A549 (cell line): ENCODE measurements around the gene KRT72. TPM values are rescaled to one million over a fixed set of nuclear protein-coding genes. Genes with fewer than 3 reads are reported as not detected.

Source experiments
- ATAC-seq, 2 experiments: fragments of 200-7000 bp in 1 of 2; fragments of >200 bp in 1 of 2; cut with Nextera tagmentation in 1 of 2; cut with Tn5 transposase in 1 of 2; 3 replicates each; pipeline versions ENCODE4 v1.8.0 to v1.9.1; 2018 to 2020; ENCODE audit warnings: mild to moderate bottlenecking in 1 of 2, moderate library complexity in 1 of 2
- CTCF ChIA-PET: fragments of 300-600 bp; sonication (Branson Sonifier 250); formaldehyde crosslinking; extraction: SDS; loops from one replicate; lab custom pipeline; 2021; ENCODE audit warnings: antibody characterized with exemption, inconsistent platforms; lab: Yijun Ruan, JAX
- POLR2A ChIA-PET: fragments of 350-600 bp; formaldehyde crosslinking; extraction: SDS; loops from one replicate; lab custom pipeline; 2021; ENCODE audit warnings: antibody characterized with exemption, inconsistent platforms; lab: Yijun Ruan, JAX
- DNase-seq, 2 experiments: peaks; one replicate each; pipeline versions ENCODE4 v3.0.0 to v3.0.0-alpha.2; 2011 to 2016; ENCODE audit warnings: low read depth in 1 of 2, low spot score in 1 of 2
- FAIRE-seq: peaks from 2 replicates; lab custom pipeline; 2011; peaks lifted over from hg19 to GRCh38; lab: Jason Lieb, UNC
- H3K27ac ChIP-seq, 2 experiments: fragments of >200 bp; sonication (Bioruptor Twin); formaldehyde crosslinking; 3 replicates each; pipeline ENCODE4 v1.5.1; 2016 to 2017
- H3K4me1 ChIP-seq: fragments of >200 bp; sonication (Bioruptor Twin); formaldehyde crosslinking; 3 replicates; pipeline ENCODE4 v1.6.1; 2016
- H3K4me2 ChIP-seq: fragments of >200 bp; sonication (Bioruptor Twin); formaldehyde crosslinking; 3 replicates; pipeline ENCODE4 v1.6.1; 2016
- H3K4me3 ChIP-seq: fragments of >200 bp; sonication (Bioruptor Twin); formaldehyde crosslinking; 3 replicates; pipeline ENCODE4 v1.5.1; 2016
- H3K9me3 ChIP-seq: fragments of >200 bp; sonication (Bioruptor Twin); formaldehyde crosslinking; 3 replicates; pipeline ENCODE4 v1.6.1; 2016
- CHD2 ChIP-seq: fragments of 150-350 bp; IDR thresholded peaks from 2 replicates; pipeline ENCODE4 v1.6.1; 2014; ENCODE audit warnings: low read length; ENCODE audit not compliant: partially characterized antibody
- EP300 ChIP-seq, 2 experiments: fragments of >200 bp; sonication (Bioruptor Twin); formaldehyde crosslinking; IDR thresholded peaks; 2 replicates in 1 of 2; 3 replicates in 1 of 2; pipeline ENCODE4 v1.6.1; 2016 to 2017
- ESRRA ChIP-seq: fragments of 150-350 bp; IDR thresholded peaks from 2 replicates; pipeline ENCODE4 v1.6.1; 2014; ENCODE audit warnings: mild to moderate bottlenecking, low read length, borderline replicate concordance
- FOXS1 ChIP-seq: fragments of 250-450 bp; sonication (Bioruptor Pico); IDR thresholded peaks from 2 replicates; pipeline ENCODE4 v1.5.0; 2020; ENCODE audit warnings: mild to moderate bottlenecking, moderate library complexity
- GATA3 ChIP-seq: IDR thresholded peaks from 2 replicates; pipeline ENCODE4 v1.6.1; 2012; ENCODE audit warnings: borderline replicate concordance
- HOXA7 ChIP-seq: fragments of 250-450 bp; sonication (Bioruptor Pico); IDR thresholded peaks from 2 replicates; pipeline ENCODE4 v1.5.0; 2020; ENCODE audit warnings: mild to moderate bottlenecking, moderate library complexity
- JUNB ChIP-seq: fragments of >200 bp; sonication (Bioruptor Twin); formaldehyde crosslinking; IDR thresholded peaks from 2 replicates; pipeline ENCODE4 v1.6.1; 2016
- MAFK ChIP-seq: fragments of 450-650 bp; IDR thresholded peaks from 2 replicates; pipeline ENCODE4 v1.6.1; 2014; ENCODE audit not compliant: partially characterized antibody
- NR3C1 ChIP-seq: fragments of >200 bp; sonication (Bioruptor Twin); formaldehyde crosslinking; IDR thresholded peaks from 3 replicates; pipeline ENCODE4 v1.6.1; 2017
- PHF8 ChIP-seq: fragments of 200-600 bp; sonication (generic); IDR thresholded peaks from 2 replicates; pipeline ENCODE4 v1.6.1; 2016; ENCODE audit warnings: low read depth, mild to moderate bottlenecking, antibody characterized with exemption, moderate library complexity, borderline replicate concordance
- RAD21 ChIP-seq, 2 experiments: fragments of >200 bp in 1 of 2; sonication (Bioruptor Twin) in 1 of 2; formaldehyde crosslinking in 1 of 2; IDR thresholded peaks in 1 of 2; conservative IDR thresholded peaks in 1 of 2; 2 replicates in 1 of 2; 3 replicates in 1 of 2; pipeline ENCODE4 v1.6.1; 2012 to 2018; ENCODE audit warnings: inconsistent platforms in 1 of 2
- RARB ChIP-seq: fragments of 250-450 bp; sonication (Bioruptor Pico); IDR thresholded peaks from 2 replicates; pipeline ENCODE4 v1.8.0; 2021; ENCODE audit warnings: mild to moderate bottlenecking, moderate library complexity
- RNF2 ChIP-seq: fragments of 200-600 bp; sonication (generic); IDR thresholded peaks from 2 replicates; pipeline ENCODE4 v1.6.1; 2016; ENCODE audit warnings: low read depth, mild to moderate bottlenecking, antibody characterized with exemption, moderate library complexity, borderline replicate concordance
- SREBF2 ChIP-seq: fragments of 450-650 bp; IDR thresholded peaks from 2 replicates; pipeline ENCODE4 v1.6.1; 2014; ENCODE audit warnings: mild to moderate bottlenecking, moderate library complexity
- ZFP36 ChIP-seq: fragments of 450-650 bp; IDR thresholded peaks from 2 replicates; pipeline ENCODE4 v1.6.1; 2014; ENCODE audit warnings: borderline replicate concordance; ENCODE audit not compliant: partially characterized antibody
- WGBS: methylation state at CpG from one replicate; pipeline ENCODE4 v1.1.6; 2017; ENCODE audit errors: missing lambda C conversion rate; 5-methylcytosine and 5-hydroxymethylcytosine counted together
- polyA plus RNA-seq, 4 experiments: library from polyadenylated mRNA; depleted of rRNA in 3 of 4; stranded (reverse); fragments of >200 nt; fragmentation: RNase III in 1 of 4; extraction: RNeasy Plus Mini Kit Qiagen cat#74134 plus additional on column Dnase treatment in 1 of 4; gene quantifications; 2 replicates in 3 of 4; 3 replicates in 1 of 4; pipeline ENCODE4 v1.2.3, GENCODE V29; 2011 to 2017
- TF ChIP-seq, protein P1 (sequence below): fragments of 150-350 bp; IDR thresholded peaks from 2 replicates; pipeline ENCODE4 v1.6.1; 2014; ENCODE audit warnings: low read depth, mild to moderate bottlenecking, low read length
- TF ChIP-seq, protein P2 (sequence below): fragments of >200 bp; sonication (Bioruptor Twin); formaldehyde crosslinking; IDR thresholded peaks from 3 replicates; pipeline ENCODE4 v1.5.1; 2016
- TF ChIP-seq, protein P3 (sequence below): fragments of 450-650 bp; IDR thresholded peaks from 2 replicates; pipeline ENCODE4 v1.6.1; 2014; ENCODE audit warnings: antibody characterized with exemption
- TF ChIP-seq, protein P4 (sequence below): fragments of >200 bp; sonication (Bioruptor Twin); formaldehyde crosslinking; IDR thresholded peaks from 3 replicates; pipeline ENCODE4 v1.6.1; 2016
- TF ChIP-seq, protein P5 (sequence below): fragments of 250-450 bp; sonication (Bioruptor Pico); IDR thresholded peaks from 2 replicates; pipeline ENCODE4 v1.5.0; 2021; ENCODE audit warnings: mild to moderate bottlenecking, moderate library complexity, borderline replicate concordance

The KRT72 gene
- polyA plus RNA-seq, 2 of the 4 experiments (the other 2 are of a cell fraction) = not detected

GRCh38 chr12:52643233-52644077 lies 42.2 kb upstream of the KRT72 start:
- no peak for FAIRE-seq
- WGBS = 60% methylated on average over 10 of the region's 10 CpGs
- Histone ChIP-seq H3K4me2 (no peak overlapping the region), H3K9me3 (no peaks in the 10 kb centered on the region), H3K4me1 (no peaks in the 10 kb centered on the region), H3K27ac (no peak overlapping the region), H3K4me3 (no peak overlapping the region)
- no peak for TF ChIP-seq FOXS1 (CRISPR knock-in tag)
- TF ChIP-seq, protein P1, sequence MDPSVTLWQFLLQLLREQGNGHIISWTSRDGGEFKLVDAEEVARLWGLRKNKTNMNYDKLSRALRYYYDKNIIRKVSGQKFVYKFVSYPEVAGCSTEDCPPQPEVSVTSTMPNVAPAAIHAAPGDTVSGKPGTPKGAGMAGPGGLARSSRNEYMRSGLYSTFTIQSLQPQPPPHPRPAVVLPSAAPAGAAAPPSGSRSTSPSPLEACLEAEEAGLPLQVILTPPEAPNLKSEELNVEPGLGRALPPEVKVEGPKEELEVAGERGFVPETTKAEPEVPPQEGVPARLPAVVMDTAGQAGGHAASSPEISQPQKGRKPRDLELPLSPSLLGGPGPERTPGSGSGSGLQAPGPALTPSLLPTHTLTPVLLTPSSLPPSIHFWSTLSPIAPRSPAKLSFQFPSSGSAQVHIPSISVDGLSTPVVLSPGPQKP = no peak
- TF ChIP-seq CHD2 = no peak
- no peak for TF ChIP-seq PHF8
- no peak for TF ChIP-seq EP300 (IDR thresholded peaks at IDR 0.05)
- TF ChIP-seq ZFP36 = no peak
- TF ChIP-seq, protein P2, sequence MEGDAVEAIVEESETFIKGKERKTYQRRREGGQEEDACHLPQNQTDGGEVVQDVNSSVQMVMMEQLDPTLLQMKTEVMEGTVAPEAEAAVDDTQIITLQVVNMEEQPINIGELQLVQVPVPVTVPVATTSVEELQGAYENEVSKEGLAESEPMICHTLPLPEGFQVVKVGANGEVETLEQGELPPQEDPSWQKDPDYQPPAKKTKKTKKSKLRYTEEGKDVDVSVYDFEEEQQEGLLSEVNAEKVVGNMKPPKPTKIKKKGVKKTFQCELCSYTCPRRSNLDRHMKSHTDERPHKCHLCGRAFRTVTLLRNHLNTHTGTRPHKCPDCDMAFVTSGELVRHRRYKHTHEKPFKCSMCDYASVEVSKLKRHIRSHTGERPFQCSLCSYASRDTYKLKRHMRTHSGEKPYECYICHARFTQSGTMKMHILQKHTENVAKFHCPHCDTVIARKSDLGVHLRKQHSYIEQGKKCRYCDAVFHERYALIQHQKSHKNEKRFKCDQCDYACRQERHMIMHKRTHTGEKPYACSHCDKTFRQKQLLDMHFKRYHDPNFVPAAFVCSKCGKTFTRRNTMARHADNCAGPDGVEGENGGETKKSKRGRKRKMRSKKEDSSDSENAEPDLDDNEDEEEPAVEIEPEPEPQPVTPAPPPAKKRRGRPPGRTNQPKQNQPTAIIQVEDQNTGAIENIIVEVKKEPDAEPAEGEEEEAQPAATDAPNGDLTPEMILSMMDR = no peak
- TF ChIP-seq, protein P3, sequence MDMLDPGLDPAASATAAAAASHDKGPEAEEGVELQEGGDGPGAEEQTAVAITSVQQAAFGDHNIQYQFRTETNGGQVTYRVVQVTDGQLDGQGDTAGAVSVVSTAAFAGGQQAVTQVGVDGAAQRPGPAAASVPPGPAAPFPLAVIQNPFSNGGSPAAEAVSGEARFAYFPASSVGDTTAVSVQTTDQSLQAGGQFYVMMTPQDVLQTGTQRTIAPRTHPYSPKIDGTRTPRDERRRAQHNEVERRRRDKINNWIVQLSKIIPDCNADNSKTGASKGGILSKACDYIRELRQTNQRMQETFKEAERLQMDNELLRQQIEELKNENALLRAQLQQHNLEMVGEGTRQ = no peak
- TF ChIP-seq NR3C1 = no peak
- TF ChIP-seq RNF2 = no peak
- ChIA-PET CTCF (interaction anchor here (0.6 to 1.4 kb wide), 4 partner anchors 10 to 516 kb away, joined by 3 to 4 read pairs (median 4); no protein-coding TSS in a partner anchor), POLR2A (no interaction called here)
- no peak for ATAC-seq
- no peak for DNase-seq

- POLR2A ChIA-PET = no interaction called here
- WGBS = 87% methylated on average over 4 of the region's 4 CpGs
- CTCF ChIA-PET = interaction anchor here (1.1 kb wide), 1 partner anchor 59 kb away, joined by 3 read pairs; no protein-coding TSS in a partner anchor
- H3K9me3 ChIP-seq = no peaks in the 10 kb centered on the region
- DNase-seq (no peak), FAIRE-seq (no peak), ATAC-seq (no peak)
- H3K4me1 ChIP-seq = no peaks in the 10 kb centered on the region
- no peak overlapping the region for H3K27ac ChIP-seq
- no peak overlapping the region for H3K4me2 ChIP-seq
- TF ChIP-seq GATA3 (no peak), HOXA7 (CRISPR knock-in tag) (no peak)
- TF ChIP-seq, all 56 proteins: peak for 0
- H3K4me3 ChIP-seq = no peak overlapping the region
These were observed 40.2 kb upstream of the KRT72 start for GRCh38 chr12:52641468-52641867.

DNA sequence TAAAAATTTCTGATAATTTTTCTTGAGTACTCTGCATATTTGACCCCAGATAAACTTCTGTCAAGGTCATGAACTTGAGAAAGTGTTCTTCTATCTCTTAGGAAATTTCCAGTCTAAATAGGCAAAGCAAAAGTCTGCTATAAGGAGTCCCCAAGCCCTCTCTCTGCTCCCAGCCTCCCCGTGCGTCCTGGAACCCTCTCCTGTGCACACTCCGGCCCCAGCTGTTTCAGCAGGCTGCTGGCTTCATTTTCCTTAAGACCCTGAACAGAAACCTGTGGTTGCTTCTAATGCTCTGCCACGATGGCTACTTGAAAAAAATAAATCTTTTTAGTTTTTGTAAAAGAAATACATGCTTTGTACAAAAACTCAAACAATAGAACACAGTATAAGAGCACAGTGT lies 36.0 kb upstream of the KRT72 start:
- Histone ChIP-seq H3K4me3 (no peak overlapping the region), H3K9me3 (no peaks in the 10 kb centered on the region), H3K4me1 (no peaks in the 10 kb centered on the region), H3K4me2 (no peak overlapping the region), H3K27ac (no peak overlapping the region)
- no peak for TF ChIP-seq SREBF2
- no peak for TF ChIP-seq ESRRA
- no peak for TF ChIP-seq CHD2
- TF ChIP-seq JUNB = no peak
- no peak for TF ChIP-seq RAD21 (conservative IDR thresholded peaks at IDR 0.05 in 1 of 2, IDR thresholded peaks at IDR 0.05 in 1 of 2)
- TF ChIP-seq, protein P4, sequence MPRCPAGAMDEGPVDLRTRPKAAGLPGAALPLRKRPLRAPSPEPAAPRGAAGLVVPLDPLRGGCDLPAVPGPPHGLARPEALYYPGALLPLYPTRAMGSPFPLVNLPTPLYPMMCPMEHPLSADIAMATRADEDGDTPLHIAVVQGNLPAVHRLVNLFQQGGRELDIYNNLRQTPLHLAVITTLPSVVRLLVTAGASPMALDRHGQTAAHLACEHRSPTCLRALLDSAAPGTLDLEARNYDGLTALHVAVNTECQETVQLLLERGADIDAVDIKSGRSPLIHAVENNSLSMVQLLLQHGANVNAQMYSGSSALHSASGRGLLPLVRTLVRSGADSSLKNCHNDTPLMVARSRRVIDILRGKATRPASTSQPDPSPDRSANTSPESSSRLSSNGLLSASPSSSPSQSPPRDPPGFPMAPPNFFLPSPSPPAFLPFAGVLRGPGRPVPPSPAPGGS = no peak
- TF ChIP-seq MAFK = no peak
- TF ChIP-seq, protein P5, sequence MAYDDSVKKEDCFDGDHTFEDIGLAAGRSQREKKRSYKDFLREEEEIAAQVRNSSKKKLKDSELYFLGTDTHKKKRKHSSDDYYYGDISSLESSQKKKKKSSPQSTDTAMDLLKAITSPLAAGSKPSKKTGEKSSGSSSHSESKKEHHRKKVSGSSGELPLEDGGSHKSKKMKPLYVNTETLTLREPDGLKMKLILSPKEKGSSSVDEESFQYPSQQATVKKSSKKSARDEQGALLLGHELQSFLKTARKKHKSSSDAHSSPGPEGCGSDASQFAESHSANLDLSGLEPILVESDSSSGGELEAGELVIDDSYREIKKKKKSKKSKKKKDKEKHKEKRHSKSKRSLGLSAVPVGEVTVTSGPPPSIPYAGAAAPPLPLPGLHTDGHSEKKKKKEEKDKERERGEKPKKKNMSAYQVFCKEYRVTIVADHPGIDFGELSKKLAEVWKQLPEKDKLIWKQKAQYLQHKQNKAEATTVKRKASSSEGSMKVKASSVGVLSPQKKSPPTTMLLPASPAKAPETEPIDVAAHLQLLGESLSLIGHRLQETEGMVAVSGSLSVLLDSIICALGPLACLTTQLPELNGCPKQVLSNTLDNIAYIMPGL (CRISPR knock-in tag) = no peak
- no peak for TF ChIP-seq RARB
- ChIA-PET CTCF (no interaction called here), POLR2A (no interaction called here)
- DNase-seq = no peak
- FAIRE-seq = no peak
- WGBS = 67% methylated on average over 4 of the region's 4 CpGs
- no peak for ATAC-seq
